Breast epithelium (tissue), 3 donors: ENCODE measurements around the gene TECPR1.

Source experiments
- POLR2A ChIP-seq: fragments of 450-650 bp; IDR thresholded peaks from one replicate; pipeline ENCODE4 v1.6.1; 2016; ENCODE audit warnings: antibody characterized with exemption, mild to moderate bottlenecking, moderate library complexity
- POLR2AphosphoS5 ChIP-seq, 3 donors: sonication (generic); formaldehyde crosslinking; IDR thresholded peaks; one replicate each; pipeline ENCODE4 v1.6.1; 2017; ENCODE audit warnings: antibody characterized with exemption in 3 of 3
- TF ChIP-seq, protein P1 (sequence below), 3 donors: fragments of 450-650 bp; IDR thresholded peaks; one replicate each; pipeline ENCODE4 v1.5.1; 2016 to 2017; ENCODE audit warnings: antibody characterized with exemption in 3 of 3, mild to moderate bottlenecking in 3 of 3, moderate library complexity in 3 of 3

GRCh38 chr7:98233219-98234070, 18.6 kb downstream of the TECPR1 start:
- TF ChIP-seq, protein P1, sequence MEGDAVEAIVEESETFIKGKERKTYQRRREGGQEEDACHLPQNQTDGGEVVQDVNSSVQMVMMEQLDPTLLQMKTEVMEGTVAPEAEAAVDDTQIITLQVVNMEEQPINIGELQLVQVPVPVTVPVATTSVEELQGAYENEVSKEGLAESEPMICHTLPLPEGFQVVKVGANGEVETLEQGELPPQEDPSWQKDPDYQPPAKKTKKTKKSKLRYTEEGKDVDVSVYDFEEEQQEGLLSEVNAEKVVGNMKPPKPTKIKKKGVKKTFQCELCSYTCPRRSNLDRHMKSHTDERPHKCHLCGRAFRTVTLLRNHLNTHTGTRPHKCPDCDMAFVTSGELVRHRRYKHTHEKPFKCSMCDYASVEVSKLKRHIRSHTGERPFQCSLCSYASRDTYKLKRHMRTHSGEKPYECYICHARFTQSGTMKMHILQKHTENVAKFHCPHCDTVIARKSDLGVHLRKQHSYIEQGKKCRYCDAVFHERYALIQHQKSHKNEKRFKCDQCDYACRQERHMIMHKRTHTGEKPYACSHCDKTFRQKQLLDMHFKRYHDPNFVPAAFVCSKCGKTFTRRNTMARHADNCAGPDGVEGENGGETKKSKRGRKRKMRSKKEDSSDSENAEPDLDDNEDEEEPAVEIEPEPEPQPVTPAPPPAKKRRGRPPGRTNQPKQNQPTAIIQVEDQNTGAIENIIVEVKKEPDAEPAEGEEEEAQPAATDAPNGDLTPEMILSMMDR (IDR thresholded peaks at IDR 0.05): no peak
- TF ChIP-seq POLR2AphosphoS5 (IDR thresholded peaks at IDR 0.05): no peak
- TF ChIP-seq POLR2A: no peak
